GM10266 (cell line): ENCODE measurements around the gene CD300E.

Source experiments
- DNase-seq: peaks from one replicate; pipeline ENCODE4 v3.0.0; 2012; ENCODE audit errors: extremely low spot score
- CTCF ChIP-seq: IDR thresholded peaks from 2 replicates; pipeline ENCODE4 v1.5.1; 2012; ENCODE audit warnings: mild to moderate bottlenecking, low read depth; ENCODE audit not compliant: control insufficient read depth, insufficient read depth; ENCODE audit errors: missing control alignments

CD300E gene

DNA sequence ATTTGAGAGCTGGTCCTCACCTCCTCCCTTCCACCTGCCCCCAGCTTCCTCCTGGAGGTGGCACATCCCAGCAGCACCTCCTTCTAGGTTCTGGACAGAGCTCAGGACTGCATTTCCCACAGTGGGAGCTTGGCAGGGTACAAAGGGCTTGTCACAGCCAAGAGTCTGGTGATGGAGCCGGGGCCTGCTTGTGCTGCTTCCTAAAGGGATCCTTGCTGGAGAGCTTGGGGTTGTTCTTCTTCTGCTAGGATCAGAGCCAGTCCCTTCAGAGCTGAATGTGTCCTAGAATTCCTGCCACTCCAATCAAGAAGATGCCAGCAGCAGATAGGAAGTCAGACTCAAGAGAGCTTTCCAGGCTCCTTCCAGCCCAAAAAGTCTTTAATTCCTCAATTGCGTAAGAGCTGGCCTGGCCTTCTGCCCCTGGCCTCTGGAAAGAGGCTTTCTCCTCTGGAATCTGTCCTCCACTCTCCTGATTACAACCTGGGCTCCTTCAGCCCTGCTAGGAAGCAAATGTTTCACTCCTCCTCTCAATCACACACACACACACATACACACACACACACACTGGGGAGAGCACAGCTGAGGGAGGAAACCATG, 4.4 kb downstream of the CD300E start:
- TF ChIP-seq CTCF: no peak

GRCh38 chr17:74618451-74618850, 5.1 kb downstream of the CD300E start:
- no peak for DNase-seq
- TF ChIP-seq CTCF: no peak

More for the DNA sequence above, 4.4 kb downstream of the CD300E start:
- DNase-seq: no peak

DNA sequence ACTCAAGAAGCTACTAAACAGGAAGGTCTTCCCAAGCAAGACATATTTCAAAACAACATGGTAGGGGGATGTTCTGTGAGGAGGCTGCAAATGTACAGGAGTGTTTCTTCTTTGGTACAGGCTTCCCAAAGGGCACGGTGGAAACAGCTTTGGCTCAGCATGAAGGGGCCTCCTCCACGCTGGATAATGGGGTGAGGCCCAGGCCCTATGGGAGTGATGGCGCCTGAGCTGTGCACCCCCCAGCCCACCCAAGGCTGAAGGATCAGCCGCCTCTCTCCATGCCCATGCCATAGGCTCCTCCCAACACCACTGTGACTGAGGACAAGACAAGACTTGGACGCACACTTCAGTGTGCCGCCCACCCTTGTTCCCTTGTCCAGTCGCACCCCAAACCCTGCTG, 6.8 kb downstream of the CD300E start:
- TF ChIP-seq CTCF: no peak
- no peak for DNase-seq

GRCh38 chr17:74612046-74612445, 11.5 kb downstream of the CD300E start:
- no peak for DNase-seq
- TF ChIP-seq CTCF: no peak

DNA sequence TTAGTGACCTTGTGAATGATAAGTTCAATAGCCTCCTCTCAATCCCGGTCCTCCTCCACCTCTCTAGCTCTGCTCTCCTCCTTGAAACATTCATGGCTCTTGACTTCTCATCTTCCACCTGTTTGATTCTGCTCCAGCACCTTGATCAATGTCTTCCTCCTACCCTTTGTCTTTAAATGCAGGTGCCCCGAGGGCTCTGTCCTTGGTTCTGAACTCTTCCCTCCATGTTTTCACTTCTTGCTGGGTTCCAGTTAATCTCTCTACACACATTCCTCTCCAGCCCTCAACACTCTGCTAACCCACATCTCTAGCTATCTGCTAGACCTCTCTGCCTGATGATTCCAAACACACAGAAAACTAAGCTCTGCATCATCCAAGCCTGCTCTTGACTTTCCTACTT, 13.4 kb downstream of the CD300E start:
- DNase-seq: no peak
- no peak for TF ChIP-seq CTCF

GRCh38 chr17:74608511-74608910, 15.0 kb downstream of the CD300E start:
- TF ChIP-seq CTCF: no peak
- no peak for DNase-seq

DNA sequence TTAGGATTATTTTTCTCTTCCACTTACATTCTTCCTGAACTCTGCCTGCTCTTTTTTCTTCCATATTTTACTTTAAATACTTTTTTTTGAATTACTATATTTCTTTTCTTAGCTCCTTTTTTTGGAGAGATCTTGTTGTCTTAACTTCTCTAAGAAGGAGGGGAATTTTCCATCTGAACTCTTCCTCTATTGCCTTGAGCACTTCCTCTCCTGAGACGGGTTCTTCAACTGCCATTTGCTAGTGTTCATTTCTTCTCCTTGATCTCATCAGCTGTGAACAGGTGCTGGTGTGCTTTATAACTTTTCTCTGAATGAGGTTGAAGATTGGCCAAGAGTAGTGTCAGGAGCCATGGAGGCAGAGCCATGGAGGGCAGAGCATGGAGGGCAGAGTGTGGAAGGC, 16.3 kb downstream of the CD300E start:
- DNase-seq: no peak
- no peak for TF ChIP-seq CTCF
